Heart left ventricle (tissue), 16 donors: Measurements from ENCODE around the gene GLIPR1L1. TPM values are rescaled to one million over a fixed set of nuclear protein-coding genes. Genes with fewer than 3 reads are reported as not detected.

Experiments
- ATAC-seq, 4 donors: fragments of 200-7000 bp; cut with Tn5 transposase; one replicate each; pipeline ENCODE4 v1.9.1; 2020 to 2022; ENCODE audit warnings: moderate library complexity in 4 of 4, mild to moderate bottlenecking in 3 of 4, moderate number of reproducible peaks in 1 of 4
- DNase-seq, 5 donors: peaks; one replicate each; pipeline ENCODE4 v3.0.0-alpha.2; 2020
- H3K27ac ChIP-seq, 12 donors: fragments of 200-600 bp; sonication (generic) in 4 of 12; one replicate each; pipeline versions ENCODE4 v1.5.0 to v1.8.0; 2016 to 2022; ENCODE audit warnings: mild to moderate bottlenecking in 2 of 12
- H3K27me3 ChIP-seq, 9 donors: fragments of 200-600 bp; sonication (generic) in 2 of 9; one replicate each; pipeline versions ENCODE4 v1.5.1 to v1.8.0; 2016 to 2022; ENCODE audit warnings: mild to moderate bottlenecking in 3 of 9
- H3K36me3 ChIP-seq, 9 donors: fragments of 200-600 bp; sonication (generic) in 2 of 9; one replicate each; pipeline versions ENCODE4 v1.5.0 to v1.8.0; 2018 to 2022; ENCODE audit warnings: mild to moderate bottlenecking in 2 of 9
- H3K4me1 ChIP-seq, 12 donors: fragments of 200-600 bp; sonication (generic) in 4 of 12; one replicate each; pipeline versions ENCODE4 v1.5.0 to v1.8.0; 2016 to 2022; ENCODE audit warnings: mild to moderate bottlenecking in 3 of 12
- H3K4me3 ChIP-seq, 12 donors: fragments of 200-600 bp; sonication (generic) in 4 of 12; one replicate each; pipeline versions ENCODE4 v1.5.0 to v1.8.0; 2017 to 2022; ENCODE audit warnings: mild to moderate bottlenecking in 9 of 12, moderate library complexity in 4 of 12
- H3K9me3 ChIP-seq, 12 donors: fragments of 200-600 bp; sonication (generic) in 4 of 12; one replicate each; pipeline versions ENCODE4 v1.5.0 to v1.8.0; 2016 to 2022; ENCODE audit warnings: mild to moderate bottlenecking in 1 of 12
- CTCF ChIP-seq, 12 donors: fragments of 200-600 bp; sonication (generic) in 4 of 12; IDR thresholded peaks; one replicate each; pipeline versions ENCODE4 v1.5.0 to v1.8.0; 2018 to 2022; ENCODE audit warnings: antibody characterized with exemption in 12 of 12, mild to moderate bottlenecking in 5 of 12
- POLR2A ChIP-seq, 2 donors: fragments of 450-650 bp; IDR thresholded peaks; one replicate each; pipeline ENCODE4 v1.6.1; 2017; ENCODE audit warnings: antibody characterized with exemption in 2 of 2, mild to moderate bottlenecking in 2 of 2, moderate library complexity in 2 of 2
- WGBS, 4 donors: extraction: QIAGEN DNeasy Blood & Tissue Kit in 2 of 4; methylation state at CpG; one replicate each; pipeline versions ENCODE4 v1.1.5 to v1.1.7; 2013 to 2018; 5-methylcytosine and 5-hydroxymethylcytosine counted together
- intact Hi-C, 10 donors: fragments of 100-400 bp; cut with DNase I; formaldehyde crosslinking; loops; one replicate each; pipeline versions ENCODE4 v1.11.1 to v1.14.2; 2022
- polyA plus RNA-seq, 2 donors: library from polyadenylated mRNA; stranded (reverse); fragments of 200-250 nt; gene quantifications; one replicate each; pipeline ENCODE4 v1.2.3, GENCODE V29; 2013
- total RNA-seq, 9 donors: library from RNA; depleted of rRNA in 2 of 9; stranded (reverse); fragments of >200 nt in 2 of 9; fragmentation: NEBNext Ultra II Directional in 3 of 9; extraction: Animal tissue kit (Norgen Biotek cat#: 25700) in 3 of 9; gene quantifications; one replicate each; pipeline versions ENCODE4 v1.1.0 to v1.2.4, GENCODE V29; 2016 to 2023
- donor health status: ischemic (EF 13 %, LVEDD 7.1; RV severe dilation, severe dysfunction).
- donor health status: healthy with polysubstance abuse.
- donor health status: DM: no; HTN: yes; CAD: no.
- donor health status: DM: no; HTN: no; CAD: no.
- donor health status: ischemic (EF 25% LVEDD 6.9; RV normal size, moderate dysfunction).
- donor health status: ischemic (EF 25% LVEDD 5.7; RV mildly dilated, moderate dysfunction).
- donor health status: healthy.
- donor health status: DM: yes; HTN: yes; CAD: no.
- donor health status: ischemic (EF 35%, LVEDD 5.7; RV mildly dilated, moderate dysfunction).
- donor health status: nonischemic (EF 11% LVEDD 7.7; RV severe dilation, severe dysfunction).
- donor health status: DM: yes; HTN: yes; CAD: no.
- donor health status: PGD.
- donor health status: ischemic (EF 29% LVEDD 5.4; RV normal size, mild dysfunction).
- donor health status: nonischemic (EF 23%, LVEDD 6.1; RV moderate dilation, normal function).

Gene GLIPR1L1
- total and polyA plus RNA-seq, 11 donors = not detected

GRCh38 chr12:75315518-75315917 is 19.0 kb upstream of the GLIPR1L1 start:
- Histone ChIP-seq H3K27me3 (no peaks in the 10 kb centered on the region), H3K9me3 (no peaks in the 10 kb centered on the region), H3K4me3 (no peak overlapping the region), H3K4me1 (no peaks in the 10 kb centered on the region), H3K36me3 (peaks cover 0 to 17% (median 0%) of the 10 kb centered on the region in 9 donors), H3K27ac (no peak overlapping the region)
- TF ChIP-seq CTCF (IDR thresholded peaks at IDR 0.05) (no peak), POLR2A (IDR thresholded peaks at IDR 0.05) (no peak)
- no peak for DNase-seq
- ATAC-seq = no peak
- intact Hi-C loops = no loop called here

GRCh38 chr12:75317784-75318183 is 16.7 kb upstream of the GLIPR1L1 start:
- Histone ChIP-seq H3K36me3 (peaks cover 0 to 5% (median 0%) of the 10 kb centered on the region in 9 donors), H3K4me1 (no peaks in the 10 kb centered on the region), H3K27me3 (no peaks in the 10 kb centered on the region), H3K9me3 (no peaks in the 10 kb centered on the region), H3K27ac (no peak overlapping the region), H3K4me3 (no peak overlapping the region)
- 87 to 91% (median 89%) methylated on average over 3 of the region's 3 CpGs for WGBS, 4 donors
- intact Hi-C loops = no loop called here
- no peak for TF ChIP-seq POLR2A (IDR thresholded peaks at IDR 0.05)
- no peak for TF ChIP-seq CTCF (IDR thresholded peaks at IDR 0.05)
- ATAC-seq = no peak
- no peak for DNase-seq

- Histone ChIP-seq H3K4me1 (no peaks in the 10 kb centered on the region), H3K27ac (no peak overlapping the region), H3K9me3 (no peaks in the 10 kb centered on the region), H3K27me3 (no peaks in the 10 kb centered on the region), H3K36me3 (no peaks in the 10 kb centered on the region), H3K4me3 (no peak overlapping the region)
- ATAC-seq (no peak), DNase-seq (no peak)
- WGBS, 4 donors = 0 to 1% (median 0%) methylated on average over 1 of the region's 1 CpG
- TF ChIP-seq CTCF (IDR thresholded peaks at IDR 0.05) (no peak), POLR2A (IDR thresholded peaks at IDR 0.05) (no peak)
- intact Hi-C loops = no loop called here
These were observed 12.0 kb upstream of the GLIPR1L1 start for GRCh38 chr12:75322464-75322863.

GRCh38 chr12:75323663-75324062 is 10.8 kb upstream of the GLIPR1L1 start:
- H3K4me1 ChIP-seq = peaks cover 0 to 2% (median 0%) of the 10 kb centered on the region in 12 donors
- no peak for DNase-seq
- H3K36me3 ChIP-seq = no peaks in the 10 kb centered on the region
- 77 to 87% (median 84%) methylated on average over 3 of the region's 3 CpGs for WGBS, 4 donors
- no peaks in the 10 kb centered on the region for H3K27me3 ChIP-seq
- TF ChIP-seq CTCF (IDR thresholded peaks at IDR 0.05) (no peak), POLR2A (IDR thresholded peaks at IDR 0.05) (no peak)
- H3K4me3 ChIP-seq = no peak overlapping the region
- ATAC-seq = no peak
- no peak overlapping the region for H3K27ac ChIP-seq
- intact Hi-C loops = no loop called here
- no peaks in the 10 kb centered on the region for H3K9me3 ChIP-seq
